ENCODE data around the gene CMTM2.

CMTM2 gene

GRCh38 chr16:66603537-66604375 is 24.5 kb downstream of the CMTM2 start:
- Mint-ChIP-seq H3K27ac (peak overlapping the region; percentile 97 to 99 (median 99)), H3K36me3 (ENCODE audit: low read depth) (peaks cover 2% of the 10 kb centered on the region), H3K27me3 (ENCODE audit: low read depth) (peaks cover 4% of the 10 kb centered on the region), H3K4me1 (peaks cover 36% of the 10 kb centered on the region), H3K9me3 (no peaks in the 10 kb centered on the region), H3K4me3 (peak overlapping the region; percentile 89 to 95 (median 94))
- TF ChIP-seq, protein P1, sequence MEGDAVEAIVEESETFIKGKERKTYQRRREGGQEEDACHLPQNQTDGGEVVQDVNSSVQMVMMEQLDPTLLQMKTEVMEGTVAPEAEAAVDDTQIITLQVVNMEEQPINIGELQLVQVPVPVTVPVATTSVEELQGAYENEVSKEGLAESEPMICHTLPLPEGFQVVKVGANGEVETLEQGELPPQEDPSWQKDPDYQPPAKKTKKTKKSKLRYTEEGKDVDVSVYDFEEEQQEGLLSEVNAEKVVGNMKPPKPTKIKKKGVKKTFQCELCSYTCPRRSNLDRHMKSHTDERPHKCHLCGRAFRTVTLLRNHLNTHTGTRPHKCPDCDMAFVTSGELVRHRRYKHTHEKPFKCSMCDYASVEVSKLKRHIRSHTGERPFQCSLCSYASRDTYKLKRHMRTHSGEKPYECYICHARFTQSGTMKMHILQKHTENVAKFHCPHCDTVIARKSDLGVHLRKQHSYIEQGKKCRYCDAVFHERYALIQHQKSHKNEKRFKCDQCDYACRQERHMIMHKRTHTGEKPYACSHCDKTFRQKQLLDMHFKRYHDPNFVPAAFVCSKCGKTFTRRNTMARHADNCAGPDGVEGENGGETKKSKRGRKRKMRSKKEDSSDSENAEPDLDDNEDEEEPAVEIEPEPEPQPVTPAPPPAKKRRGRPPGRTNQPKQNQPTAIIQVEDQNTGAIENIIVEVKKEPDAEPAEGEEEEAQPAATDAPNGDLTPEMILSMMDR (IDR thresholded peaks at IDR 0.05; ENCODE audit: unreplicated experiment in 3 of 3) = no peak

GRCh38 chr16:66604376-66605176 is 25.3 kb downstream of the CMTM2 start, which contains the start of gene CMTM3:
TSS of gene CMTM3 (plus strand) at chr16:66604704. CDS start at chr16:66604806, 102 bp downstream.
- Mint-ChIP-seq H3K36me3 (ENCODE audit: low read depth) (peaks cover 5% of the 10 kb centered on the region), H3K27me3 (ENCODE audit: low read depth) (peaks cover 4% of the 10 kb centered on the region), H3K27ac (peak within 1 kb of the TSS; percentile 97 to 99 (median 99)), H3K4me1 (peaks cover 37% of the 10 kb centered on the region), H3K9me3 (no peaks in the 10 kb centered on the region), H3K4me3 (peak within 1 kb of the TSS; percentile 89 to 95 (median 94))
- TF ChIP-seq, protein P1 (IDR thresholded peaks at IDR 0.05; ENCODE audit: unreplicated experiment in 3 of 3) = peak; percentile 86 to 93 (median 92)

DNA sequence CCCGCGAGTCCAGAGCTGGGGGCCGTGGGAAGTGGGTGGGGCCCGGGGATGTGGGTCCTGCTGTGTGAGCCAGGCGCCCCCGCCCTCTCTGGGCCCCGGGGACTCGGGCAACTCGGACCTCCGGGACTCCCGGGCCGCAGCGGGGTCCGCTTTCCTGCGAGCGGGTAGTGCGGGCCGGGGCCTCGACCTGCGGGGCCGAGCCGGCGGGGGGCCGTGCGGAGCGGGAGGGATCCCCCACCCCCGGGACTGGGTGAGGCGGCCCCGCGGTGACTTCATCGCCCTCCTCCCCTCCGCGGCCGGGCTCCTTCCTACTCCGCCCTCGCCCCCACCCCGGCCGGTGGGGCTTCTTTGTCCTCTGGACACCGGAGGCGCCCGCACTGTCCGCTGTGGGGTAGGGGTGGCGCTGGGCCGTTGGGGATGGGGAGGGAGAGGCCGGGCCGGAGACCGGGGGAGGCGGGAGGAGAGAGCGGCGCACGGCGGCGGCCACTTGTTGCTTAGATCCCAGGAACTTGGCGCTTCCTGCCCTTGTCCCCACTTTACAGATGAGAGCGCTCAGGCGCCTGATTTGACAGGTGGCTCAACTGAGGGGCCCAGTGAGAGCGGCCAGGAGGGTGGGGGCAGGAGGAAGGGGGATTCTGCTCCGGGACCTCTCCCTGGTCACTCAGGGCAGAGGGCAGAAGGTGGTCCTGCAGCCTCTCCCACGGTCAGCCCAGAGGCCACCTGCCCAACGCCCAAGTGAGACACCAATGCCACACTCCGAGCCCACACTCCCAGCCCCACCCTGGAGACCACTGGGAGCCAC is 26.1 kb downstream of the CMTM2 start:
- H3K27ac Mint-ChIP-seq = peak overlapping the region in 1 of 3 experiments; percentile 71
- peaks cover 4% of the 10 kb centered on the region for H3K27me3 Mint-ChIP-seq (ENCODE audit: low read depth)
- H3K4me3 Mint-ChIP-seq = peak overlapping the region; percentile 76 to 88 (median 86)
- H3K9me3 Mint-ChIP-seq = no peaks in the 10 kb centered on the region
- peaks cover 37% of the 10 kb centered on the region for H3K4me1 Mint-ChIP-seq
- TF ChIP-seq, protein P1 (IDR thresholded peaks at IDR 0.05; ENCODE audit: unreplicated experiment in 3 of 3) = no peak
- H3K36me3 Mint-ChIP-seq (ENCODE audit: low read depth) = peaks cover 13% of the 10 kb centered on the region

- Mint-ChIP-seq H3K4me3 (peak overlapping the region; percentile 76 to 88 (median 86)), H3K27me3 (ENCODE audit: low read depth) (no peaks in the 10 kb centered on the region), H3K4me1 (peaks cover 29% of the 10 kb centered on the region), H3K9me3 (no peaks in the 10 kb centered on the region), H3K36me3 (ENCODE audit: low read depth) (peaks cover 21% of the 10 kb centered on the region), H3K27ac (peak overlapping the region; percentile 64 to 85 (median 71))
- TF ChIP-seq, protein P1 (IDR thresholded peaks at IDR 0.05; ENCODE audit: unreplicated experiment in 3 of 3) = no peak
These were observed 26.9 kb downstream of the CMTM2 start for GRCh38 chr16:66605979-66606751.

Data from nephron (organoid).